Measurements from ENCODE around the gene NRG3. TPM values are rescaled to one million over a fixed set of nuclear protein-coding genes. Genes with fewer than 3 reads are reported as not detected.
"Not testable (repeated sequence)": the region's sequence is repeated elsewhere in the genome, so short reads cannot be mapped to it uniquely, and the experiment has no call there.

The NRG3 gene
- total RNA-seq, 6 donors from 2014 or later: 0.44 to 2.7 (median 1.5) TPM; not detected in 1

DNA sequence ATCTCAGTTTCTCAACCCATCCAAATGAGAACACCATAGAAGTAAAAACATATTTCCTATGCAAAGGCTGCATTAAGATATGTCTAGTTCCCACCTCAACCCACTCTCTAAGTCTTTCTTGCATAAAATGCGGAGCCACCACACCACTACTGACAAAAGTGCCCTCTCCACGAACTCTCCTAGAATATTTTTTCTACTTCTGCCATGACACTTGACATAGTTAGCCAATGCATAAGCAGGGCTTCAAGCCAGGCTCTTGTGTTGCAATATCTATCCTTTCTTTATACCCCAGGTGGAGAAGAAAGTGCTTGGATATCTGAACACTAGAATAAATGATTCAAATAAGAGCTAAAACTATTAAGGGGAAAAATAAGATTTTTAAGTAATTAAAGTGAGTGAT is 465.2 kb downstream of the NRG3 start:
- no peaks in the 10 kb centered on the region for H3K9me3 ChIP-seq
- H3K27ac ChIP-seq: no peak overlapping the region
- no peaks in the 10 kb centered on the region for H3K36me3 ChIP-seq
- no peaks in the 10 kb centered on the region for H3K4me1 ChIP-seq
- DNase-seq: peak in 1 of 2 donors; percentile 54
- no peak overlapping the region for H3K4me3 ChIP-seq
- TF ChIP-seq POLR2AphosphoS5 (IDR thresholded peaks at IDR 0.05) (no peak), POLR2A (IDR thresholded peaks at IDR 0.05) (no peak), EP300 (IDR thresholded peaks at IDR 0.05) (peak in 1 of 4 donors; percentile 64)
- TF ChIP-seq, protein P1, sequence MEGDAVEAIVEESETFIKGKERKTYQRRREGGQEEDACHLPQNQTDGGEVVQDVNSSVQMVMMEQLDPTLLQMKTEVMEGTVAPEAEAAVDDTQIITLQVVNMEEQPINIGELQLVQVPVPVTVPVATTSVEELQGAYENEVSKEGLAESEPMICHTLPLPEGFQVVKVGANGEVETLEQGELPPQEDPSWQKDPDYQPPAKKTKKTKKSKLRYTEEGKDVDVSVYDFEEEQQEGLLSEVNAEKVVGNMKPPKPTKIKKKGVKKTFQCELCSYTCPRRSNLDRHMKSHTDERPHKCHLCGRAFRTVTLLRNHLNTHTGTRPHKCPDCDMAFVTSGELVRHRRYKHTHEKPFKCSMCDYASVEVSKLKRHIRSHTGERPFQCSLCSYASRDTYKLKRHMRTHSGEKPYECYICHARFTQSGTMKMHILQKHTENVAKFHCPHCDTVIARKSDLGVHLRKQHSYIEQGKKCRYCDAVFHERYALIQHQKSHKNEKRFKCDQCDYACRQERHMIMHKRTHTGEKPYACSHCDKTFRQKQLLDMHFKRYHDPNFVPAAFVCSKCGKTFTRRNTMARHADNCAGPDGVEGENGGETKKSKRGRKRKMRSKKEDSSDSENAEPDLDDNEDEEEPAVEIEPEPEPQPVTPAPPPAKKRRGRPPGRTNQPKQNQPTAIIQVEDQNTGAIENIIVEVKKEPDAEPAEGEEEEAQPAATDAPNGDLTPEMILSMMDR (IDR thresholded peaks at IDR 0.05): no peak
- H3K27me3 ChIP-seq: no peaks in the 10 kb centered on the region
- ATAC-seq (ENCODE audit: low FRiP score in 2 of 2): no peak
- 51 to 78% methylated on average over 2 of the region's 2 CpGs for WGBS, 2 donors

DNA sequence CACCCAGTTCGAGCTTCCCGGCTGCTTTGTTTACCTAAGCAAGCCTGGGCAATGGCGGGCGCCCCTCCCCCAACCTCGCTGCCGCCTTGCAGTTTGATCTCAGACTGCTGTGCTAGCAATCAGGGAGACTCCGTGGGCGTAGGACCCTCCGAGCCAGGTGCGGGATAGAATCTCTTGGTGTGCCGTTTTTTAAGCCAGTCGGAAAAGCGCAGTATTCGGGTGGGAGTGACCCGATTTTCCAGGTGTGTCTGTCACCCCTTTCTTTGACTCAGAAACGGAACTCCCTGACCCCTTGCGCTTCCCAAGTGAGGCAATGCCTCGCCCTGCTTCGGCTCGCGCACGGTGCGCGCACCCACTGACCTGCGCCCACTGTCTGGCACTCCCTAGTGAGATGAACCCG is 474.6 kb downstream of the NRG3 start:
- not testable (repeated sequence) for H3K27me3 ChIP-seq; H3K4me3 ChIP-seq; ATAC-seq (ENCODE audit: low FRiP score in 2 of 2); H3K9me3 ChIP-seq; H3K36me3 ChIP-seq; H3K27ac ChIP-seq; H3K4me1 ChIP-seq
- WGBS, 2 donors: 89 to 98% methylated on average over 14 to 21 of the region's 26 CpGs
- peak in 1 of 2 donors; percentile 15 for DNase-seq

DNA sequence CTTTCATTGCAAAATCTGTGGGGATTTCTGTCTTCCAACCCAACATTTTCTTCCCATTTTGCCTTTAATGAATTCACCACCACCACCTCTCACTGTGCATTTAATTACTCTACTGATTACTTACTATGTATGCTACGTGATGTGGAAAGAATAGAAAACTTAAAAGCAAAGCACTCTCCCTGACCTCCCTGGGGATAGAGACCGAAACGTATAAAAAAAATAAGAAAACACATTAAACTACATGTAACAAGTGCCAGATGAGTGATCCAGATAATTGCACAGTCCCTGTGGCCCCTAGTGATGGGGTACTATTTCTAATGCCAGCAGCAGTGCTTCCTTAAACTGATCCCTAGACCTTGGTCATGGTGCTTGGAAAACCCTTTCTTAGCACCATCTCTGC is 478.4 kb downstream of the NRG3 start:
- H3K27me3 ChIP-seq: no peaks in the 10 kb centered on the region
- DNase-seq: no peak
- no peak overlapping the region for H3K27ac ChIP-seq
- no peaks in the 10 kb centered on the region for H3K36me3 ChIP-seq
- no peak for ATAC-seq (ENCODE audit: low FRiP score in 2 of 2)
- TF ChIP-seq EP300 (IDR thresholded peaks at IDR 0.05) (no peak), POLR2A (IDR thresholded peaks at IDR 0.05) (no peak), POLR2AphosphoS5 (IDR thresholded peaks at IDR 0.05) (no peak)
- TF ChIP-seq, protein P1 (IDR thresholded peaks at IDR 0.05): no peak
- 91 to 95% methylated on average over 3 of the region's 3 CpGs for WGBS, 2 donors
- H3K4me3 ChIP-seq: no peak overlapping the region
- no peaks in the 10 kb centered on the region for H3K9me3 ChIP-seq
- H3K4me1 ChIP-seq: no peaks in the 10 kb centered on the region

DNA sequence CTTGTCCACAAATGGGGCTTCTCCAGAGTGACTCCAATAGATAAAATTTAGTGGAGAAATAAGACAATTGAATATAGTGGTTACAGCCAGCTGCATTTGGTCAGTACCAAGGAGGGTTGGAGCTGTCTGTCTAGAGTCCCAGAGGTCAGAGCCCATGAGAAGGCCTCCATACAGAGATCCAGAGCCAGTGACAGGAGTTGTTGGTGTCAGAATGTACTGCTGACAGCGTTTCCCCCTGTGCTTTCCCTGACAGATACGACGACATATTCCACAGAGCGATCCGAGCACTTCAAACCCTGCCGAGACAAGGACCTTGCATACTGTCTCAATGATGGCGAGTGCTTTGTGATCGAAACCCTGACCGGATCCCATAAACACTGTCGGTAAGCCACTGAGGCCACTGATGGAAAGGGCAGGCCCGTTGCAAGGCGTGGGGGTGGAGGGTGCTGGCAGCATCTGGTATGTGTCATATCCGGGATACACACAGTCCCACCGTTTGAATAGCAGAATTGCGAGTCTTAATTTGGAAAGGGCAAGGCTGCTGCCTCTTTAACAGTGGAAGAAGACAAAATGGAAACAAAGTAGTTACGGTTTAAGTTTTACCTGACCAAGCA is 483.6 kb downstream of the NRG3 start:
- 59 to 75% methylated on average over 12 to 16 of the region's 16 CpGs for WGBS, 2 donors
- Histone ChIP-seq H3K4me1 (no peaks in the 10 kb centered on the region), H3K36me3 (no peaks in the 10 kb centered on the region), H3K27me3 (no peaks in the 10 kb centered on the region), H3K9me3 (no peaks in the 10 kb centered on the region), H3K27ac (no peak overlapping the region), H3K4me3 (peak overlapping the region in 1 of 4 donors; percentile 5)
- DNase-seq (peak in 1 of 2 donors; percentile 22), ATAC-seq (ENCODE audit: low FRiP score in 2 of 2) (peak in 1 of 2 donors; percentile 14)
- TF ChIP-seq POLR2A (IDR thresholded peaks at IDR 0.05) (no peak), EP300 (IDR thresholded peaks at IDR 0.05) (no peak), POLR2AphosphoS5 (IDR thresholded peaks at IDR 0.05) (no peak)
- TF ChIP-seq, protein P1 (IDR thresholded peaks at IDR 0.05): no peak

DNA sequence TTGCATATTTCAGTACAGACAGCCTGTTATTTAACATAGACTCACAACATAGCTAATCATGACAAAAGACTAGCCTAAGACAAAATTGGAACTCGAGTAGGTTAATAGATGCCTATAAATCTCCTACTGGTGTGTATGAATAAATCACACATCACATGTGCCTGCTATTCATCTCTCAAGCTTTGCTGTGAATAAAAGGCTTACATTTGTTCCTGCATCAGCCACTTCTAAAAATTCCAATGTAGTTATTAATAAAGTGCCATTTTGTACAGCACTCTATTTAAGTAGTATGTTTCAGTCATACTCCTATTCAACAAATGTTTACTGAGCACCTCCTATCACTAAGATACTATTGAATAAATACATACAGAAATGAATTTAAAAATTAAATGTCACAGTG is 486.3 kb downstream of the NRG3 start:
- H3K9me3 ChIP-seq: no peaks in the 10 kb centered on the region
- H3K4me3 ChIP-seq: no peak overlapping the region
- no peak for TF ChIP-seq EP300 (IDR thresholded peaks at IDR 0.05)
- no peaks in the 10 kb centered on the region for H3K4me1 ChIP-seq
- no peaks in the 10 kb centered on the region for H3K27me3 ChIP-seq
- WGBS, 2 donors: 61 to 67% methylated on average over 1 of the region's 1 CpG
- no peak overlapping the region for H3K27ac ChIP-seq
- ATAC-seq (ENCODE audit: low FRiP score in 2 of 2) (no peak), DNase-seq (no peak)
- no peaks in the 10 kb centered on the region for H3K36me3 ChIP-seq

DNA sequence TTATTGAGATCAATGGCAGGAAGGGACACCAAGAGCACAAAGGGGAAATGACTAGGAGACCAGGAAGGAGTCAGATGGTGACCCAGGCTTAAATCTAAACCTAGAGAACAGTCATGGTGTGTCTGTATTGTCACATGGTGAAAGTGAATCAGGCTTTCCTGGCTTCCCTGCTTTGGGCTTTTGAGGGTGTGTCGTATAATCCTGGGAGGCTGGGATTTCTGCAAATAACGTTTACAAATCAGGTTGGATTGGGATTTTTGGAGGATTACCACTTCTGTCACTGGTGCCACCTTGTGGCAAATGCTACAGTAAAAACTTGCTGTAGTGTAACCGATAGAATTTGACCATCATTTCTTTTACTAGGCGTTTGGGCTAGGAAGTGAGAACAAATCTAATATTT is 502.6 kb downstream of the NRG3 start:
- no peak overlapping the region for H3K4me3 ChIP-seq
- H3K9me3 ChIP-seq: no peaks in the 10 kb centered on the region
- no peak for ATAC-seq (ENCODE audit: low FRiP score in 2 of 2)
- H3K36me3 ChIP-seq: no peaks in the 10 kb centered on the region
- DNase-seq: peak in 1 of 2 donors; percentile 35
- H3K27ac ChIP-seq: no peak overlapping the region
- 30 to 36% methylated on average over 4 of the region's 4 CpGs for WGBS, 2 donors
- no peaks in the 10 kb centered on the region for H3K27me3 ChIP-seq
- peaks cover 0 to 4% (median 0%) of the 10 kb centered on the region in 4 donors for H3K4me1 ChIP-seq
- TF ChIP-seq POLR2AphosphoS5 (IDR thresholded peaks at IDR 0.05) (no peak), POLR2A (IDR thresholded peaks at IDR 0.05) (no peak)
- TF ChIP-seq, protein P1 (IDR thresholded peaks at IDR 0.05): peak in 3 of 6 experiments; percentile 35 to 47 (median 45)

All from upper lobe of left lung (tissue), 6 donors.